GM13976 (cell line): ENCODE data around the gene KCP.
A peak's percentile ranks its signal among the peaks of the same experiment; 100 is the strongest.
"Not testable (repeated sequence)": the region's sequence is repeated elsewhere in the genome, so short reads cannot be mapped to it uniquely, and the experiment has no call there.

Experiments used
- DNase-seq: peaks from one replicate; pipeline ENCODE4 v3.0.0; 2012; ENCODE audit warnings: low spot score
- CTCF ChIP-seq: IDR thresholded peaks from 2 replicates; pipeline ENCODE4 v1.5.1; 2012; ENCODE audit warnings: borderline replicate concordance, mild to moderate bottlenecking; ENCODE audit not compliant: insufficient read depth; ENCODE audit errors: extremely low read depth, missing control alignments, control extremely low read depth
- in situ Hi-C: fragments of 300-500 bp; cut with MboI; formaldehyde crosslinking; loops from one replicate; pipeline ENCODE4 v1.12.0; 2022; ENCODE audit warnings: low sequenced_read_pairs, mixed read lengths, inconsistent platforms; ENCODE audit not compliant: unreplicated experiment

The KCP gene

GRCh38 chr7:128944487-128945236 is 34.2 kb upstream of the KCP start:
- no peak for TF ChIP-seq CTCF
- no peak for DNase-seq
- in situ Hi-C loops, result no loop called here

GRCh38 chr7:128943251-128943650 is 32.7 kb upstream of the KCP start:
- DNase-seq, in situ Hi-C loops: not testable (repeated sequence)

GRCh38 chr7:128941946-128942526 is 31.5 kb upstream of the KCP start:
- no peak for TF ChIP-seq CTCF
- in situ Hi-C loops, result no loop called here
- DNase-seq, result no peak

- no peak for DNase-seq
- no peak for TF ChIP-seq CTCF
- in situ Hi-C loops, result no loop called here
Measured at GRCh38 chr7:128941323-128941890, 30.9 kb upstream of the KCP start.

- no peak for TF ChIP-seq CTCF
- peak; percentile 90 for DNase-seq
- in situ Hi-C loops, result no loop called here
Measured at GRCh38 chr7:128940494-128941322, 30.2 kb upstream of the KCP start.

GRCh38 chr7:128939861-128940410 is 29.4 kb upstream of the KCP start:
- peak; percentile 79 for DNase-seq
- peak; percentile 21 for TF ChIP-seq CTCF
- in situ Hi-C loops, result no loop called here
